ENCODE data around the gene PSMC3IP. TPM values are rescaled to one million over a fixed set of nuclear protein-coding genes. Genes with fewer than 3 reads are reported as not detected.
A peak's percentile ranks its signal among the peaks of the same experiment; 100 is the strongest.

PSMC3IP gene
- total and polyA plus RNA-seq, 2 experiments from 2014 or later, result 18.5 to 29.5 TPM

- Histone ChIP-seq H4K20me1 (replicated peaks; ENCODE audit: insufficient read depth) (peaks cover 20% of the 10 kb centered on the region), H3K79me2 (replicated peaks; ENCODE audit: insufficient read depth) (peaks cover 21% of the 10 kb centered on the region), H3K27ac (ENCODE audit: low read depth) (no peak overlapping the region), H2AFZ (no peak overlapping the region), H3F3A (replicated peaks; ENCODE audit: low read depth) (peaks cover 59% of the 10 kb centered on the region), H3K9me2 (ENCODE audit: insufficient read depth) (no peaks in the 10 kb centered on the region), H3K27me3 (ENCODE audit: insufficient read depth) (no peaks in the 10 kb centered on the region), H3K4me2 (no peak overlapping the region), H3K36me3 (ENCODE audit: insufficient read depth) (peaks cover 37% of the 10 kb centered on the region), H3K4me3 (no peak overlapping the region), H3K4me1 (ENCODE audit: insufficient read depth) (peaks cover 8% of the 10 kb centered on the region)
- Mint-ChIP-seq H3K4me3 (no peak overlapping the region), H3K4me1 (peaks cover 17% of the 10 kb centered on the region), H3K9me3 (no peaks in the 10 kb centered on the region), H3K27me3 (ENCODE audit: insufficient read depth, low read depth, poor library complexity) (peaks cover 12% of the 10 kb centered on the region), H3K36me3 (ENCODE audit: low read depth) (peaks cover 71% of the 10 kb centered on the region), H3K27ac (no peak overlapping the region)
- no peak for ATAC-seq
- DNase-seq (ENCODE audit: low spot score), result no peak
- TF ChIP-seq EZH2 (IDR thresholded peaks at IDR 0.05; ENCODE audit: low read depth, unreplicated experiment) (no peak), JUNB (IDR thresholded peaks at IDR 0.05; ENCODE audit: unreplicated experiment) (no peak)
These were observed 3.1 kb downstream of the PSMC3IP start for GRCh38 chr17:42574463-42574862.

- Histone ChIP-seq H3K79me2 (replicated peaks; ENCODE audit: insufficient read depth) (peaks cover 22% of the 10 kb centered on the region), H4K20me1 (replicated peaks; ENCODE audit: insufficient read depth) (peaks cover 14% of the 10 kb centered on the region), H2AFZ (no peak overlapping the region), H3K27ac (ENCODE audit: low read depth) (no peak overlapping the region), H3K9me2 (ENCODE audit: insufficient read depth) (no peaks in the 10 kb centered on the region), H3K4me3 (no peak overlapping the region), H3K4me2 (no peak overlapping the region), H3K36me3 (ENCODE audit: insufficient read depth) (peaks cover 41% of the 10 kb centered on the region), H3K4me1 (ENCODE audit: insufficient read depth) (peaks cover 8% of the 10 kb centered on the region), H3K27me3 (ENCODE audit: insufficient read depth) (no peaks in the 10 kb centered on the region), H3F3A (replicated peaks; ENCODE audit: low read depth) (peaks cover 60% of the 10 kb centered on the region)
- peaks cover 13% of the 10 kb centered on the region for H3K4me1 Mint-ChIP-seq
- no peak overlapping the region; the same call in 2 of the 3 replicates for H3K4me3 Mint-ChIP-seq
- peak overlapping the region; percentile 82 for H3K27ac Mint-ChIP-seq
- no peaks in the 10 kb centered on the region for H3K9me3 Mint-ChIP-seq
- H3K36me3 Mint-ChIP-seq (ENCODE audit: low read depth), result peaks cover 82% of the 10 kb centered on the region
- ATAC-seq (no peak), DNase-seq (ENCODE audit: low spot score) (no peak)
- TF ChIP-seq JUNB (IDR thresholded peaks at IDR 0.05; ENCODE audit: unreplicated experiment), result no peak
- no peak for TF ChIP-seq EZH2 (IDR thresholded peaks at IDR 0.05; ENCODE audit: low read depth, unreplicated experiment)
- TF ChIP-seq CREB1 (CRISPR knock-in tag; IDR thresholded peaks at IDR 0.05; ENCODE audit: low read depth), result no peak
- no peak for TF ChIP-seq CTCF (conservative IDR thresholded peaks at IDR 0.05; ENCODE audit: low read depth in 2 of 2)
- H3K27me3 Mint-ChIP-seq (ENCODE audit: insufficient read depth, low read depth, poor library complexity), result peaks cover 10% of the 10 kb centered on the region
These were observed 4.4 kb downstream of the PSMC3IP start for GRCh38 chr17:42573095-42573494.

- no peaks in the 10 kb centered on the region for H3K27me3 ChIP-seq (ENCODE audit: insufficient read depth)
- no peak overlapping the region for H3K4me3 Mint-ChIP-seq
- H3K4me3 ChIP-seq, result no peak overlapping the region
- peaks cover 14% of the 10 kb centered on the region for H4K20me1 ChIP-seq (replicated peaks; ENCODE audit: insufficient read depth)
- no peaks in the 10 kb centered on the region for H3K9me2 ChIP-seq (ENCODE audit: insufficient read depth)
- H3K79me2 ChIP-seq (replicated peaks; ENCODE audit: insufficient read depth), result peaks cover 26% of the 10 kb centered on the region
- H3K27ac Mint-ChIP-seq, result no peak overlapping the region
- H3K9me3 Mint-ChIP-seq, result no peaks in the 10 kb centered on the region
- H3K27me3 Mint-ChIP-seq (ENCODE audit: insufficient read depth, low read depth, poor library complexity), result peaks cover 7% of the 10 kb centered on the region
- H3K27ac ChIP-seq (ENCODE audit: low read depth), result no peak overlapping the region
- DNase-seq (ENCODE audit: low spot score) (no peak), ATAC-seq (no peak)
- peaks cover 57% of the 10 kb centered on the region for H3F3A ChIP-seq (replicated peaks; ENCODE audit: low read depth)
- peaks cover 15% of the 10 kb centered on the region for H3K4me1 Mint-ChIP-seq
- H3K4me1 ChIP-seq (ENCODE audit: insufficient read depth), result peaks cover 9% of the 10 kb centered on the region
- peaks cover 41% of the 10 kb centered on the region for H3K36me3 ChIP-seq (ENCODE audit: insufficient read depth)
- H3K4me2 ChIP-seq, result no peak overlapping the region
- peaks cover 80% of the 10 kb centered on the region for H3K36me3 Mint-ChIP-seq (ENCODE audit: low read depth)
- no peak overlapping the region for H2AFZ ChIP-seq
- TF ChIP-seq EZH2phosphoT487 (IDR thresholded peaks at IDR 0.05; ENCODE audit: unreplicated experiment) (no peak), ZNF462 (CRISPR knock-in tag; IDR thresholded peaks at IDR 0.05) (no peak), ZNF114 (CRISPR knock-in tag; IDR thresholded peaks at IDR 0.05) (no peak), JUNB (IDR thresholded peaks at IDR 0.05; ENCODE audit: unreplicated experiment) (no peak)
These were observed 5.9 kb downstream of the PSMC3IP start for GRCh38 chr17:42571435-42572225.
